HL-60/S4 treated with retinoic acid at 250 ng/mL for 4 days and 3 days (cell line): ENCODE results near the gene APBA1.
"Not testable (repeated sequence)": the region's sequence is repeated elsewhere in the genome, so short reads cannot be mapped to it uniquely, and the experiment has no call there.

Experiments
- in situ Hi-C: fragments of 300-500 bp; cut with MboI; formaldehyde crosslinking; loops from 2 replicates; pipeline ENCODE4 v1.7.0; 2022; ENCODE audit warnings: low sequenced_read_pairs

Gene APBA1

GRCh38 chr9:69609156-69609555 lies 63.0 kb downstream of the APBA1 start:
- in situ Hi-C loops = no loop called here

GRCh38 chr9:69606089-69606488 lies 66.1 kb downstream of the APBA1 start:
- in situ Hi-C loops = no loop called here

- in situ Hi-C loops = no loop called here
These were observed 66.8 kb downstream of the APBA1 start for GRCh38 chr9:69605406-69605805.

GRCh38 chr9:69604568-69605219 lies 67.5 kb downstream of the APBA1 start:
- in situ Hi-C loops = no loop called here

GRCh38 chr9:69603656-69604055 lies 68.5 kb downstream of the APBA1 start:
- in situ Hi-C loops = no loop called here

GRCh38 chr9:69602773-69603172 lies 69.4 kb downstream of the APBA1 start:
- in situ Hi-C loops = no loop called here

GRCh38 chr9:69601698-69602097 lies 70.5 kb downstream of the APBA1 start:
- in situ Hi-C loops = no loop called here

- in situ Hi-C loops = no loop called here
These were observed 71.7 kb downstream of the APBA1 start for GRCh38 chr9:69600314-69601047.

GRCh38 chr9:69599232-69599971 lies 72.8 kb downstream of the APBA1 start:
- in situ Hi-C loops = no loop called here

- in situ Hi-C loops = not testable (repeated sequence)
These were observed 75.3 kb downstream of the APBA1 start for GRCh38 chr9:69596906-69597305.

- in situ Hi-C loops = no loop called here
These were observed 78.0 kb downstream of the APBA1 start for GRCh38 chr9:69594180-69594579.

GRCh38 chr9:69593756-69594155 lies 78.4 kb downstream of the APBA1 start:
- in situ Hi-C loops = no loop called here

- in situ Hi-C loops = no loop called here
These were observed 78.9 kb downstream of the APBA1 start for GRCh38 chr9:69593301-69593700.

- in situ Hi-C loops = no loop called here
These were observed 81.9 kb downstream of the APBA1 start for GRCh38 chr9:69590266-69590665.

GRCh38 chr9:69589156-69589555 lies 83.0 kb downstream of the APBA1 start:
- in situ Hi-C loops = no loop called here

- in situ Hi-C loops = no loop called here
These were observed 86.6 kb downstream of the APBA1 start for GRCh38 chr9:69585571-69585970.

GRCh38 chr9:69584759-69585158 lies 87.4 kb downstream of the APBA1 start:
- in situ Hi-C loops = no loop called here

GRCh38 chr9:69583645-69584234 lies 88.4 kb downstream of the APBA1 start:
- in situ Hi-C loops = no loop called here

GRCh38 chr9:69582544-69583297 lies 89.5 kb downstream of the APBA1 start:
- in situ Hi-C loops = no loop called here

- in situ Hi-C loops = no loop called here
These were observed 90.2 kb downstream of the APBA1 start for GRCh38 chr9:69582018-69582417.
